Memory B cell (primary cell): ENCODE data around the gene HENMT1.
A peak's percentile ranks its signal among the peaks of the same experiment; 100 is the strongest.
"Not testable (repeated sequence)": the region's sequence is repeated elsewhere in the genome, so short reads cannot be mapped to it uniquely, and the experiment has no call there.

Experiments
- ATAC-seq: fragments of 150-1000 bp; cut with Tn5 transposase; 2 replicates; pipeline ENCODE4 v1.10.0; 2021; ENCODE audit warnings: low read depth, mild to moderate bottlenecking, moderate library complexity
- DNase-seq, 2 donors: peaks; one replicate each; pipeline ENCODE4 v3.0.0; 2022; ENCODE audit warnings: low spot score in 2 of 2
- H3K27ac Mint-ChIP-seq: one replicate; pipeline ENCODE4 v1.8.0; 2022; ENCODE audit warnings: mild to moderate bottlenecking, moderate library complexity, mixed read lengths
- H3K27me3 Mint-ChIP-seq: one replicate; pipeline ENCODE4 v1.8.0; 2022; ENCODE audit warnings: mixed read lengths
- H3K36me3 Mint-ChIP-seq: one replicate; pipeline ENCODE4 v1.8.0; 2022; ENCODE audit warnings: mild to moderate bottlenecking, mixed read lengths
- H3K4me1 Mint-ChIP-seq: one replicate; pipeline ENCODE4 v1.8.0; 2022; ENCODE audit warnings: mixed read lengths
- H3K4me3 Mint-ChIP-seq: one replicate; pipeline ENCODE4 v1.8.0; 2022; ENCODE audit warnings: mild to moderate bottlenecking, moderate library complexity, mixed read lengths
- H3K9me3 Mint-ChIP-seq: one replicate; pipeline ENCODE4 v1.8.0; 2022; ENCODE audit warnings: mixed read lengths

Gene HENMT1

DNA sequence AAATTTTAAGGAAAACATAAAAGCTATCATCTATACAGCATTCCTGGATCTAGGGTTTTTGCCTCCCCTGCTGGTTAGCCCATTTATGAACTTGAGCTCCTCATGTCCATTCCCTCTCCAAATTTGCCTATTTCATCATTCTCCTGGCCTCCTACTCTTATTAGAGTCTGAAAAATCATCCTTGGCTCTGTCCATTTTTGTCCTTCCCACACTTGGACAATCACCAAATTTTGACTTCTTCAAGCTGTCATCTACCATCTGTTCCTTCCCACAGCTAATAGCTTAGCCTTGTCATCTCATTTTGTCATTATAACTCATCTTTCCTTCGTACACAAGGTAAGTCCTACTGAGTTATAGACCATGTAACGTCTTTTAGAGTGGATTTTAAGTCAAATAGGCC is 2.2 kb upstream of the HENMT1 start:
- Mint-ChIP-seq H3K4me1 (no peaks in the 10 kb centered on the region), H3K36me3 (no peaks in the 10 kb centered on the region), H3K4me3 (no peak overlapping the region), H3K27me3 (no peaks in the 10 kb centered on the region), H3K9me3 (no peaks in the 10 kb centered on the region), H3K27ac (no peak overlapping the region)
- no peak for ATAC-seq
- DNase-seq = no peak

DNA sequence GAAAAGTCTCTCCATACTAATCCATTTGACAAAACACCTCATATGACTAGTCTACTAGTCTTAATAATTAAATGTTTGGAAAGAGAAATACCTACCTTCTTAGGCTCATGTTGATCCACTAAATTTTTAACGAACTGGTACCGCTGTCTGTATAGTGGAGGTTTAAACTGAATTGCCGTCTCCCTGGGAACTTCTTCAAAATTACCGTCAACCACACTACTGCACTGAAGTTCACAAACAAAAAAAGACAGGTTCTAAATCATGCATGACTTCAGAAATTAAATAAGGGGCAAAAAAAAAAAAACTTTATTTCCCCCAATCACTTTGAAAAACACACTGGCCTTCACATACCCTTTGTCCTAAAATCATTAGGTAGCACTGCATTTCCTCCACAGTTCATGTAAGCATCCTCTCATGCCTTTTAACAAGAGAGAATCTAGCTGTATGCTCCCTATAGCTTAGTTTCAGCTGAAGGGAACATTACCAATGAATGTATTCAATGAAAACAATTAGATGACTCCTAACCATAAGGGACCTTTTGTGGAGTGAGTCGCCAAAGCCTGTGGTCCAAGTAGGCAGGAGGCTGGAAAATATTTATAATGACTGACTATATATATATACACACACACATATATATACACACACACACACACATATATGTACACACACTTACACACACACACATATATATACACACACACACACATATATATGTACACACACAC is 3.4 kb downstream of the HENMT1 start:
- H3K4me1 Mint-ChIP-seq = no peaks in the 10 kb centered on the region
- no peak overlapping the region for H3K27ac Mint-ChIP-seq
- no peaks in the 10 kb centered on the region for H3K9me3 Mint-ChIP-seq
- no peak overlapping the region for H3K4me3 Mint-ChIP-seq
- no peaks in the 10 kb centered on the region for H3K27me3 Mint-ChIP-seq
- DNase-seq (no peak), ATAC-seq (no peak)
- peaks cover 5% of the 10 kb centered on the region for H3K36me3 Mint-ChIP-seq

DNA sequence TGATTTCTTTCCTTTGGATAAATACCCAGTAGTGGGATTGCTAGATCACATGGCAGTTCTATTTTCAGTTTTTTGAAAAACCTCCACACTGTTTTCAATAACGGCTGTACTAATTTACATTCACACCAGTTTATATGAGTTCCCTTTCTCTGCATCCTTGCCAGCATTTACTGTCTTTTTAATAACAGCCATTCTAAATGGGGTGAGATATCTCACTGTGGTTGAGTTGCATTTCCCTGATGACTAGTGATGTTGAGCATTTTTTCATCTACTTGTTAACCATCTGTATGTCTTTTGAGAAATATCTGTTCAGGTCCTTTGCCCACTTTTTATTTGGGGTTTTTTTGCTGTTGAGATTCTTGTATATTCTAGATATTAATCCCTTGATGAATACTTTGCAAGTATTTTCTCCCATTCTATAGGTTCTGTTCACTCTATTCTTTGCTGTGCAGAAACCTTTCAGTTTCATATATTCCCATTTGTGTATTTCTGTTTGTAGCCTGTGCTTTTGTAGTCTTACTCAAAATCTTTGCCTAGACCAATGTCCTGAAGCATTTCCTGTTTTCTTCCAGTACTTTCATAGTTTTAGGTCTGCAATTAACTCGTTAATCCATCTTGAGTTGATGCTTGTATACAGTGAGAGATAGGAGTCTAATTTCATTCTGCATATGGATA is 7.3 kb downstream of the HENMT1 start:
- H3K27me3 Mint-ChIP-seq = no peaks in the 10 kb centered on the region
- no peak overlapping the region for H3K27ac Mint-ChIP-seq
- H3K36me3 Mint-ChIP-seq = peaks cover 18% of the 10 kb centered on the region
- no peak for ATAC-seq
- no peak overlapping the region for H3K4me3 Mint-ChIP-seq
- no peak for DNase-seq
- H3K4me1 Mint-ChIP-seq = no peaks in the 10 kb centered on the region
- H3K9me3 Mint-ChIP-seq = peaks cover 2% of the 10 kb centered on the region

DNA sequence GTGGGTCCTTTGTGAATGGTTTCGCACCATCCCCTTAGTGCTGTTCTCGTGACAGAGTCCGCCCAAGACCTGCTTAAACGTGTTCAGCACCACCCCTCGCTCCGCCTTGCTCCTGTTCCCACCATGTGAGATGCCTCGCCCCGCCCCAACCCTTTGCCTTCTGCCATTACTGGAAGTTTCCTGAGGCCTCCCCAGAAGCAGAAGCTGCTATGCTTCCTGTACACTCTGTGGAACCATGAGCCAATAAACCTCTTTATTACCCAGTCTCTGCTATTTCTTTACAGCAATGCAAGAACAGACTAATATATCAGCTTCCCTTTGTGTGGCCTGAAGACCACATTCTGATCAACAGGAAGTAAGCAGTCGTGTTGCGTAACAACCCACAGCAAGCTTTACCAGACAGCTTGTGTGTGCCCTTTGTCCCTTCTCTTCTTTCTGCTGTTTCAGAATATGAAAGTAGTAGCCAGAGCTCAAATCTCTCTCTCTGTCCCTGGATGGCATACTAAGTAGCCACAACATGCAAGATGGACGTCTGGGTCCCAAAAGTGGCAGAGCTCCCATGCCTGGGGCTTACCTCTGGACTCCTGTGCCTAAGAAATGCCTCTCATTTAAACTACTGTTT is 14.1 kb downstream of the HENMT1 start:
- DNase-seq (peak in 1 of 2 donors; percentile 12), ATAC-seq (peak; percentile 91)
- peaks cover 21% of the 10 kb centered on the region for H3K4me1 Mint-ChIP-seq
- peaks cover 2% of the 10 kb centered on the region for H3K9me3 Mint-ChIP-seq
- no peaks in the 10 kb centered on the region for H3K27me3 Mint-ChIP-seq
- H3K4me3 Mint-ChIP-seq = no peak overlapping the region
- peaks cover 14% of the 10 kb centered on the region for H3K36me3 Mint-ChIP-seq
- peak overlapping the region; percentile 88 for H3K27ac Mint-ChIP-seq

DNA sequence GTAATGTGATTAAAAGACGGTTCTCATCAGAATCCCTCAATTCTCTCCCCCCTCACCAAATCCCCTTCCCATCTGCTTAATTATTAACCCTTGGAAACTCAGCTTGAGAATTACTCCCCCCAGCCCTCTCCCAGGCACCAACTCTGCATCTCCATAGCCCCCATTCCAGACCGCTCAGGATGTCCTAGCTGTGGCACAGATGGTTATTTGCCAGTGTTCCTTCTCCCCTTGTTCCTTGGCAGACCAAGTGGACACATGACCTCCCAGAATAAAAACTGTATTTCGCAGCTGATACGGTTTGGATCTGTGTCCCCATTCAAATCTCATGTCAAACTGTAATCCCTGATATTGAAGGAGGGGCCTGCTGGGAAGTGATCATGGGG is 14.6 kb downstream of the HENMT1 start:
- H3K4me1 Mint-ChIP-seq = peaks cover 21% of the 10 kb centered on the region
- H3K9me3 Mint-ChIP-seq = no peaks in the 10 kb centered on the region
- ATAC-seq (no peak), DNase-seq (no peak)
- H3K27me3 Mint-ChIP-seq = no peaks in the 10 kb centered on the region
- H3K36me3 Mint-ChIP-seq = peaks cover 9% of the 10 kb centered on the region
- peak overlapping the region; percentile 88 for H3K27ac Mint-ChIP-seq
- no peak overlapping the region for H3K4me3 Mint-ChIP-seq

DNA sequence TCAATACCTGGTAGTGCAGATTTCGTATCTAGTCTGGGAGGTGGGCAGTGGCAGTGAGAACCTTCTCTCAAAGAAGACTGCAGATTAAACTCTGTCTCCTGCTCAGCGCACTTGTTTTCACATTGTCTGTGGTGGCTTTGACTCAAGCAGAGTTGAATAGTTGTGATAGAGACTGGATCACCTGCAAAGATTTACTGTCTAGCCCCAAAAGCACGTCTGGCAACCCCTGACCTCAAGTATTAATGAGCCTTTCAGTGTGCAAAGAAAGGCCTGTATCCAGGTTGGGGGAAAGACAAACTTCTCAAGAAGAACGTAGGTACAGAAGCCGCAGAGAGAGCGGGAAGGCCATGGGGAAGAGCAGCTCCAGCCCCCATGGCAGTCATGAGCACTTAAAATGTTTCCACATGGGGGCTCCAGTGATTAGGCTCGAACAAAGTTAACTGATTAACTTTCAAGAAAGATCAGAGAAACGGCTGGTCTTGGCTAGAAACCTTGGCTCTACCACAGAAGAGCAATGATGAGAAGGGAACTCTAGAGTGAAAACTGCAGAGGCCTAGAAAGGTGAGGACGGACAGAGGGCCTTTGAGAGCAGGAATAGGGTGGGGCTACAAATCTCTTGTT is 15.2 kb downstream of the HENMT1 start:
- DNase-seq (no peak), ATAC-seq (no peak)
- H3K36me3 Mint-ChIP-seq = peaks cover 9% of the 10 kb centered on the region
- H3K27me3 Mint-ChIP-seq = no peaks in the 10 kb centered on the region
- H3K9me3 Mint-ChIP-seq = no peaks in the 10 kb centered on the region
- H3K4me1 Mint-ChIP-seq = peaks cover 21% of the 10 kb centered on the region
- no peak overlapping the region for H3K4me3 Mint-ChIP-seq
- H3K27ac Mint-ChIP-seq = peak overlapping the region; percentile 33

DNA sequence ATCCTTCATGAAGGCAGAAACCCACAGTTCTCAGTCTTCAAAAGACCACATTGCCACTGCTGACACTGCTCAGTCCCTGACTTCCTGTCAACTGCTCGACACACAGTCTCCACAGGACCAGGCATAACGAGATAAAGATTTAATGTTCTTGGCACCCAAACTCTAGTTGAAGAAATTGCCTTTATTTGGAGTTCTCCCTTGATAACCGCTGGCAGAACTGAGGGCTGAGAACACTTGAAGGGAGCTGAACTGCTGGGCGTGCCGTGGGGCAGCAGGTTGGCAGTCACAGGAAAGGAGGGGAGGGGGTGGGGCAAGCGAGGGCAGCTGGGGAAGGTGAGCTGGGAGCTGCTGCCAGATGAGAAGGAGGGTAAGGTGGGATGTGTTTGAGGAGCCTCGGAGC is 15.9 kb downstream of the HENMT1 start:
- H3K4me1 Mint-ChIP-seq = peaks cover 21% of the 10 kb centered on the region
- no peaks in the 10 kb centered on the region for H3K27me3 Mint-ChIP-seq
- H3K4me3 Mint-ChIP-seq = no peak overlapping the region
- peak overlapping the region; percentile 36 for H3K27ac Mint-ChIP-seq
- DNase-seq = no peak
- no peaks in the 10 kb centered on the region for H3K9me3 Mint-ChIP-seq
- peaks cover 10% of the 10 kb centered on the region for H3K36me3 Mint-ChIP-seq
- ATAC-seq = no peak

DNA sequence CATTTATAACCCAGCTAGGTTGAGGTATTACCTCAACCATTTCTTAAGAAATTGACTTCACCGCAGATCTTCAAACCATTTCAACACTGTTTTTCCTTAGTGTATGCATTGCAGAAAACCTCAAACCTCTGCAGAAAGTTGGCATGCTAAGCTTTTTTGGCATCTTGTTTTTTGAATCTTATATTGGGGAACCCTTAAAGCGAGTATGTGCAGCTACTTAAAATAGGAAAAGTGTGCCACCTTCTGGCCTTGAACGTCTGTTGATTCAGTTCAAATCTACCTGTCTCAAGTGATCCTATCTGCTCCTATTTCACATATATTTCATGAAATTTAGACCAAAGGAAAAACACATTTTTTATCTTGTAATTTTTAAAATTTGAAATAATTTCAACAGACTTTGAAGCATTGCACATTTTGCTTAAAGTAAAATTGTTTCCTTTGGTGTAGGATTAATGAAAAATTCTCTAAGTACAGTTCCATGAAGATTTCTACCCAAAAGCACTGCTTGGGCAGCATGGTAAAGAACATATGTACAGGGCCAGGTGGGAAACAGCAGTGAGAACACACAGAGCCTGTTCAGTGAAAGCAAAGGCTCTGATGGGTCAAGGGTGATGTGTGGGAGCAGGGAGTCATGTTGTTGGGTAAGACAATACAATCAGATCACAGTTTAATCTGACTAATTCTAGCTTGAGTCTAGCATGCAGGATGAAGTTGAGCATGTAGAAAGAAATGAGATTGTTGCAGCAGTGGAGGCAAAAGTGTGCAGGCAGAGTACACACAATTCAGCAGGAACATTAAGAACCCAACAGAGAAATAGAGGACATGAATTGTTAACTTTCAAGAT is 17.2 kb downstream of the HENMT1 start:
- H3K4me1 Mint-ChIP-seq = peaks cover 24% of the 10 kb centered on the region
- H3K4me3 Mint-ChIP-seq = no peak overlapping the region
- ATAC-seq = peak; percentile 55
- no peaks in the 10 kb centered on the region for H3K9me3 Mint-ChIP-seq
- peaks cover 9% of the 10 kb centered on the region for H3K36me3 Mint-ChIP-seq
- peak in 1 of 2 donors; percentile 28 for DNase-seq
- H3K27me3 Mint-ChIP-seq = no peaks in the 10 kb centered on the region
- H3K27ac Mint-ChIP-seq = no peak overlapping the region

DNA sequence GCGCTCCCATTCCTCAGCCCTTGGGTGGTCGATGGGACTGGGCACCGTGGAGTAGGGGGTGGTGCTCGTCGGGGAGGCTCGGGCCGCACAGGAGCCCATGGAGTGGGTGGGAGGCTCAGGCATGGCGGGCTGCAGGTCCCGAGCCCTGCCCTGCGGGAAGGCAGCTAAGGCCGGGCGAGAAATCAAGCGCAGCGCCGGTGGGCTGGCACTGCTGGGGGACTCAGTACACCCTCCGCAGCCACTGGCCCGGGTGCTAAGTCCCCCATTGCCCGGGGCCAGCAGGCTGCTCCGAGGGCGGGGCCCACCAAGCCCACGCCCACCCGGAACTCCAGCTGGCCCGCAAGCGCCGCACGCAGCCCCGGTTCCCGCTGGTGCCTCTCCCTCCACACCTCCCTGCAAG is 20.0 kb downstream of the HENMT1 start:
- H3K4me3 Mint-ChIP-seq, H3K27me3 Mint-ChIP-seq, H3K9me3 Mint-ChIP-seq, H3K27ac Mint-ChIP-seq, DNase-seq, H3K36me3 Mint-ChIP-seq, ATAC-seq: not testable (repeated sequence)
- H3K4me1 Mint-ChIP-seq = peaks cover 12% of the 10 kb centered on the region

DNA sequence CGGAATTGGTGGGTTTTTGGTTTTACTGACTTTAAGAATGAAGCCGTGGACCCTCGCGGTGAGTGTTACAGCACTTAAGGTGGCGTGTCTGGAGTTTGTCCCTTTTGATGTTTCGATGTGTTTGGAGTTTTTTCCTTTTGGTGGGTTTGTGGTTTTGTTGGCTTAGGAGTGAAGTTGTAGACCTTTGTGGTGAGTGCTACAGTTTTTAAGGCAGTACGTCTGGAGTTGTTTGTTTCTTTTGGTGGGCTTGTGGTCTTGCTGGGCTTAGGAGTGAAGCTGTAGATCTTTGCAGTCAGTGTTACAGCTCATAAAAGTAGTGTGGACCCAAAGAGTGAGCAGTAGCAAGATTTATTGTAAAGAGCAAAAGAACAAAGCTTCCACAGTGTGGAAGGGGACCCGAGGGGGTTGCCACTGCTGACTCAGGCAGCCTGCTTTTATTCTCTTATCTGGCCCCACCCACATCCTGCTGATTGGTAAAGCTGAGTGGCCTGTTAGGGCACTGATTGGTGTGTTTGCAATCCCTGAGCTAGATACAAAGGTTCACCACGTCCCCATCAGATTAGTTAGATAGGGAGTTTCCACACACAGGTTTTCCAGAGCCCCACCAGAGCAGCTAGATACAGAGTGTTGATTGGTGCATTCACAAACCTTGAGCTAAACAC is 20.9 kb downstream of the HENMT1 start:
- H3K9me3 Mint-ChIP-seq = no peaks in the 10 kb centered on the region
- no peak overlapping the region for H3K4me3 Mint-ChIP-seq
- no peak overlapping the region for H3K27ac Mint-ChIP-seq
- DNase-seq (no peak), ATAC-seq (no peak)
- no peaks in the 10 kb centered on the region for H3K27me3 Mint-ChIP-seq
- H3K36me3 Mint-ChIP-seq = peaks cover 10% of the 10 kb centered on the region
- H3K4me1 Mint-ChIP-seq = peaks cover 11% of the 10 kb centered on the region

DNA sequence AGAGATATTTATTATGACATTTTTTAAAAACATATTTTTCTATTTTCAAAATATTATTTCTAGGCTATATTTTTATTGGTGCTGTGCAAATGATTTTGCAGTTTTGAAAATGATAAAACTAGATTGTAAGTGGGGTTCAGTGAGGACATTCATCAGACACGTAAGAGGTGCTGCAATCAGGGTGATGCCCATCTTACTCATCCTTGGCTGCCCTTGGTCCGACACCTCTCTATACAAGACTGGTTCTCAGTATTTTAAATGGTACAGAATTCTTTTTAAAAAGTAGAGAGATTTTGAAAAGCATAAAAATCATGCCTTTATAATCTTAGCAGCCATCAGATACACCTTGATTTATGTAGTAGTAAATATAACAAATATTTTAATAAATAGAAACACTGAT is 24.0 kb downstream of the HENMT1 start:
- H3K4me1 Mint-ChIP-seq = peaks cover 3% of the 10 kb centered on the region
- H3K4me3 Mint-ChIP-seq = no peak overlapping the region
- no peak for DNase-seq
- no peak overlapping the region for H3K27ac Mint-ChIP-seq
- peaks cover 22% of the 10 kb centered on the region for H3K36me3 Mint-ChIP-seq
- ATAC-seq = no peak
- no peaks in the 10 kb centered on the region for H3K27me3 Mint-ChIP-seq
- H3K9me3 Mint-ChIP-seq = no peaks in the 10 kb centered on the region

DNA sequence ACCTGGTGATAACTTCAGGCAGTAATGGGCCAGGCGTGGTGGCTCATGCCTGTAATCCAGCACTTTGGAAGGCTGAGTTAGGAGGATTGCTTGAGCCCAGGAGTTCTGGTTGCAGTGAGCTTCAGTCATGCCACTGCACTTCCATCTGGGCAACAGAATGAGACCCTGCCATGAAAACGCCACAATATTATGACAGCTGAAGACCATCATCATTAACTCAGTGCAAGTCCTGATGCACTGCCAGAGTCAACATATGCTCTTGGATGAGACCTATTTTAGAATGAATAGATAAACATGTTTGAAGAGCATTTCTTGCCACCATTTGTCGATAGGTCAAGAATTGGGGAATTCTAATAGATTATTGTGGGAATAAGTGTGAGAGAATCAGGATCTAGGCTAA is 26.4 kb downstream of the HENMT1 start:
- H3K36me3 Mint-ChIP-seq = peaks cover 25% of the 10 kb centered on the region
- DNase-seq = no peak
- no peak for ATAC-seq
- no peak overlapping the region for H3K4me3 Mint-ChIP-seq
- no peaks in the 10 kb centered on the region for H3K4me1 Mint-ChIP-seq
- no peak overlapping the region for H3K27ac Mint-ChIP-seq
- no peaks in the 10 kb centered on the region for H3K27me3 Mint-ChIP-seq
- H3K9me3 Mint-ChIP-seq = no peaks in the 10 kb centered on the region

DNA sequence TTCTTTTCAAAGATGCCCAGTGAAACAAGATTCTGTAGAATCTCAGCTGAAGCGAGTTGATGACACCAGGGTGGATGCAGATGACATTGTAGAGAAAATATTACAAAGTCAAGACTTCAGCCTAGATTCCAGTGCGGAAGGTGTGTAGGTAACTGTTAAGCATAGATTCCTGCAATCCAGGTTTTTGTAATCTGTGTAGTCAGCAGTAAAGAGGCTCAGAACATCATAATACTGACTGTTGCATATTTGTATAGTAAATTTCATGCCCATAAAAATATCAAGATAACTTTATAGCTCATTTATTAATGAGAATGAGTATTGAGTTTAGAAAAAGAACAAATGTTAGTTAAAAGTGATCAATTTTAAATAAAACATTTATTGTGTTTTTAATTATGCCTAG is 32.2 kb downstream of the HENMT1 start:
- Mint-ChIP-seq H3K9me3 (no peaks in the 10 kb centered on the region), H3K4me1 (no peaks in the 10 kb centered on the region), H3K4me3 (no peak overlapping the region), H3K27me3 (no peaks in the 10 kb centered on the region), H3K27ac (no peak overlapping the region), H3K36me3 (peaks cover 36% of the 10 kb centered on the region)
- DNase-seq (no peak), ATAC-seq (no peak)
